OCI-LY3 (cell line): ENCODE measurements around the gene AQR.

Experiments used
- H2AFZ ChIP-seq: fragments of 200-600, 300-600 bp; shearing (Covaris generic); 2 replicates; pipeline ENCODE4 v1.6.0; 2014; ENCODE audit warnings: antibody characterized with exemption, low read depth, low read length
- H3K27ac ChIP-seq: fragments of 200-600, 300-600 bp; sonication (generic); 2 replicates; pipeline ENCODE4 v1.5.1; 2014; ENCODE audit warnings: mild to moderate bottlenecking, low read length, moderate library complexity, mixed read lengths
- H3K27me3 ChIP-seq: fragments of 200-600, 300-600 bp; sonication (generic); 2 replicates; pipeline ENCODE4 v1.6.1; 2014; ENCODE audit warnings: low read depth, low read length, mixed read lengths
- H3K36me3 ChIP-seq: fragments of 200-600, 300-600 bp; sonication (generic); replicated peaks from 2 replicates; pipeline ENCODE3; 2014; ENCODE audit warnings: low read depth, low read length, mixed read lengths
- H3K4me1 ChIP-seq: fragments of 300-600, 200-600 bp; sonication (generic); 2 replicates; pipeline ENCODE4 v1.6.1; 2014; ENCODE audit warnings: low read length, mixed read lengths
- H3K4me2 ChIP-seq: fragments of 200-600, 300-600 bp; sonication (generic); 2 replicates; pipeline ENCODE4 v1.6.1; 2014; ENCODE audit warnings: low read length, mixed read lengths
- H3K4me3 ChIP-seq: fragments of 300-600, 200-600 bp; sonication (generic); 2 replicates; pipeline ENCODE4 v1.5.1; 2014; ENCODE audit warnings: antibody characterized with exemption, mild to moderate bottlenecking, low read length, moderate library complexity
- H3K79me2 ChIP-seq: fragments of 300-600, 200-600 bp; shearing (Covaris generic); 2 replicates; pipeline ENCODE4 v1.6.1; 2014; ENCODE audit warnings: mild to moderate bottlenecking, low read length, mixed read lengths
- H3K9ac ChIP-seq: fragments of 300-600, 200-600 bp; shearing (Covaris generic); 2 replicates; pipeline ENCODE4 v1.6.0; 2014; ENCODE audit warnings: mild to moderate bottlenecking, low read length, moderate library complexity
- H3K9me3 ChIP-seq: fragments of 200-600, 300-600 bp; shearing (Covaris generic); 2 replicates; pipeline ENCODE4 v1.6.1; 2014; ENCODE audit warnings: low read length, mixed read lengths; ENCODE audit not compliant: insufficient read depth
- H4K20me1 ChIP-seq: fragments of 200-600, 300-600 bp; sonication (generic); 2 replicates; pipeline ENCODE4 v1.6.1; 2016; ENCODE audit warnings: low read length, mixed read lengths; ENCODE audit not compliant: insufficient read depth
- EZH2phosphoT487 ChIP-seq: fragments of 200-600 bp; shearing (Covaris generic); IDR thresholded peaks from 2 replicates; pipeline ENCODE4 v1.6.1; 2018; ENCODE audit warnings: antibody characterized with exemption, mixed run types, low read depth
- TF ChIP-seq, protein P1 (sequence below): fragments of 200-600, 300-600 bp; sonication (generic); IDR thresholded peaks from 2 replicates; pipeline ENCODE4 v1.5.1; 2014; ENCODE audit warnings: antibody characterized with exemption, low read length, low read depth

Gene AQR

GRCh38 chr15:34838282-34838681, 131.3 kb downstream of the AQR start:
- Histone ChIP-seq H3K9ac (no peak overlapping the region), H3K9me3 (no peaks in the 10 kb centered on the region)
- TF ChIP-seq, protein P1, sequence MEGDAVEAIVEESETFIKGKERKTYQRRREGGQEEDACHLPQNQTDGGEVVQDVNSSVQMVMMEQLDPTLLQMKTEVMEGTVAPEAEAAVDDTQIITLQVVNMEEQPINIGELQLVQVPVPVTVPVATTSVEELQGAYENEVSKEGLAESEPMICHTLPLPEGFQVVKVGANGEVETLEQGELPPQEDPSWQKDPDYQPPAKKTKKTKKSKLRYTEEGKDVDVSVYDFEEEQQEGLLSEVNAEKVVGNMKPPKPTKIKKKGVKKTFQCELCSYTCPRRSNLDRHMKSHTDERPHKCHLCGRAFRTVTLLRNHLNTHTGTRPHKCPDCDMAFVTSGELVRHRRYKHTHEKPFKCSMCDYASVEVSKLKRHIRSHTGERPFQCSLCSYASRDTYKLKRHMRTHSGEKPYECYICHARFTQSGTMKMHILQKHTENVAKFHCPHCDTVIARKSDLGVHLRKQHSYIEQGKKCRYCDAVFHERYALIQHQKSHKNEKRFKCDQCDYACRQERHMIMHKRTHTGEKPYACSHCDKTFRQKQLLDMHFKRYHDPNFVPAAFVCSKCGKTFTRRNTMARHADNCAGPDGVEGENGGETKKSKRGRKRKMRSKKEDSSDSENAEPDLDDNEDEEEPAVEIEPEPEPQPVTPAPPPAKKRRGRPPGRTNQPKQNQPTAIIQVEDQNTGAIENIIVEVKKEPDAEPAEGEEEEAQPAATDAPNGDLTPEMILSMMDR = no peak
- no peak for TF ChIP-seq EZH2phosphoT487

DNA sequence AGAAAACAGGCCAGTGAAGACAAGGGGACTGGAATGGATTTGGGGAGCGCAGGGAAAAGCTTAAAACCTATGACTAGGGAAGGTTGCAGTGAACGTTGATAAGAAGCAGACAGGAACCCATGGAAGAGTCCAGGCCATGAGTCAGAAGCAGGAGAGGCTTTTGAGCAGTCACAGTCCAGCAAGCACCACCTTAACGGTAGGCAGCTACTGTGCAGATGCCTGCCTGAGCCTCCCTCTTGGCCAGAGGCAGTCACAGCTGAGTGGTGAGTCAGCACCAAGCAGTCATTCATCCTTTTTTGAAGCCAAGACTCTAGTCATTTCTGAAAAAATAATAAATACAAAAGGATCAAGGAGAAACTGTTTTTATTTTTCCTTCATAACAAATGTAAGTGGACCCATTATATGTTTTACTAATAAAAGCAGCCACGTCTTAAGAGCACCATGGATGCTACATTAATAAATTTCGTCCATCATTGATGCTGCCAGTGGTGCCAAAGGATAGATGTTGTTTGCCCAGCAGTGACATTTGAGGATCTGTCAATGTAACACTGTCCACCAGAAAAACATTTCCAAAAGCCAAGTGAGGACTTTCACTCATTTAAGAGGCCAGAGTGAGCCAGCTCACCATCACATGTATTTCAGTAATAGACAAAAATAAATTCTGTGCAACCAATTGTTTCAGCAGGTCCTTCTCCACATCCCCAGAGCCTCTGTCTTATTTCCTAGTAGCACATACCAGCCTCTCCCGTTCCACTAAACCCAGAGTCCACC, 132.1 kb downstream of the AQR start:
- TF ChIP-seq, protein P1 = no peak
- no peak for TF ChIP-seq EZH2phosphoT487
- Histone ChIP-seq H4K20me1 (no peaks in the 10 kb centered on the region), H2AFZ (no peak overlapping the region), H3K36me3 (no peaks in the 10 kb centered on the region), H3K27me3 (no peaks in the 10 kb centered on the region), H3K27ac (no peak overlapping the region), H3K9me3 (no peaks in the 10 kb centered on the region), H3K79me2 (no peaks in the 10 kb centered on the region), H3K4me2 (no peak overlapping the region), H3K9ac (no peak overlapping the region), H3K4me1 (no peaks in the 10 kb centered on the region), H3K4me3 (no peak overlapping the region)

More at GRCh38 chr15:34838282-34838681, 131.3 kb downstream of the AQR start:
- H3K4me3 ChIP-seq = no peak overlapping the region
- H3K4me2 ChIP-seq = no peak overlapping the region
- H3K27me3 ChIP-seq = no peaks in the 10 kb centered on the region
- H2AFZ ChIP-seq = no peak overlapping the region
- no peaks in the 10 kb centered on the region for H3K4me1 ChIP-seq
- H4K20me1 ChIP-seq = no peaks in the 10 kb centered on the region
- H3K27ac ChIP-seq = no peak overlapping the region
- H3K36me3 ChIP-seq = no peaks in the 10 kb centered on the region
- no peaks in the 10 kb centered on the region for H3K79me2 ChIP-seq

- no peaks in the 10 kb centered on the region for H3K9me3 ChIP-seq
- H3K27ac ChIP-seq = no peak overlapping the region
- no peaks in the 10 kb centered on the region for H4K20me1 ChIP-seq
- no peaks in the 10 kb centered on the region for H3K36me3 ChIP-seq
- H3K79me2 ChIP-seq = no peaks in the 10 kb centered on the region
- H2AFZ ChIP-seq = no peak overlapping the region
- H3K27me3 ChIP-seq = no peaks in the 10 kb centered on the region
- H3K4me1 ChIP-seq = peaks cover 11% of the 10 kb centered on the region
- H3K4me2 ChIP-seq = no peak overlapping the region
- H3K4me3 ChIP-seq = no peak overlapping the region
- H3K9ac ChIP-seq = no peak overlapping the region
- TF ChIP-seq EZH2phosphoT487 = no peak
- TF ChIP-seq, protein P1 = no peak
Measured at GRCh38 chr15:34828145-34828911, 141.2 kb downstream of the AQR start.

GRCh38 chr15:34821831-34822230, 147.7 kb downstream of the AQR start:
- H3K4me1 ChIP-seq = no peaks in the 10 kb centered on the region
- TF ChIP-seq, protein P1 = no peak
- no peak for TF ChIP-seq EZH2phosphoT487
- H3K27ac ChIP-seq = no peak overlapping the region
- no peaks in the 10 kb centered on the region for H3K9me3 ChIP-seq
- H4K20me1 ChIP-seq = no peaks in the 10 kb centered on the region
- no peak overlapping the region for H3K9ac ChIP-seq
- H2AFZ ChIP-seq = no peak overlapping the region
- no peaks in the 10 kb centered on the region for H3K36me3 ChIP-seq
- no peak overlapping the region for H3K4me3 ChIP-seq
- H3K79me2 ChIP-seq = no peaks in the 10 kb centered on the region
- no peaks in the 10 kb centered on the region for H3K27me3 ChIP-seq
- H3K4me2 ChIP-seq = no peak overlapping the region
